Stromal cell of bone marrow (primary cell): ENCODE results near the gene CSNK2A1.
A peak's percentile ranks its signal among the peaks of the same experiment; 100 is the strongest.
"Not testable (repeated sequence)": the region's sequence is repeated elsewhere in the genome, so short reads cannot be mapped to it uniquely, and the experiment has no call there.

Experiments
- DNase-seq: peaks from one replicate; pipeline ENCODE4 v3.0.0-alpha.2; 2012; ENCODE audit warnings: low read depth

The CSNK2A1 gene

GRCh38 chr20:533526-533925, 10.1 kb downstream of the CSNK2A1 start:
- no peak for DNase-seq

DNA sequence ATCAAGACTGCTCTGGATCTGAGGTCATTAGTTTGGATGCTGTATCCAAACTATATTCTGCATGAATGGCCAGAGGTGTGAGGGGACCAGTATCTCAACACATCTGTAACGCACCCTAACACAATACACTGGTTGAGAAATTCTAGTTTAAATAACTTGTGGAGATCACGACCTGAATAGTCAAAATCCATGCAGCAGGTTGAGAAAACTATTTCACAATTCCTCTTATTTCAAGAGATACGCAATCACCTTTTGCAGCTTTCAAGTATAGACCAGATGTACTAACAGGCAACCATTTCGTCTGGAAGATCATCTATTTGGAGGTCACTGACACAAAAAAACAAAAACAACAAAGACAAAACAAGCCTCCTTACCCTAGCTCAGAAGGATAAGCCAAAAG, 11.1 kb downstream of the CSNK2A1 start:
- no peak for DNase-seq

DNA sequence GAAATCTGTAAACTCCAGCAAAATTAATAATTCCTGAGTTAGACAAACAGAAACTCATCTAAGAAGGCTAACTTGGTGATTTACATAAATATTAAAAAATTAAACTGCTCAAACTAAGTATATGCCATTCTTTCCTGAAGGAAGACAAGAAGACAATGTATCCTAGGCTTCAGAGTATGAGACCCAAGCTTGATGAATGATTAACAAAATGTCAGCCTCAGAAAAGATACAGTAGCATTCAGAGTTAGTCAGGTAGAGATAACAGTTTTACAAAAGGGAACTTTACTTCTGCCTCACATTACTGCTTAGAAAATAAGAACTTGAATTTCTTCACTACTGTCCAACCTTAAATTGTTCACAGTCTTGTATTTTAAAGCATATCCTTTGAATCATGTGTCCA, 12.0 kb downstream of the CSNK2A1 start:
- DNase-seq: no peak

- no peak for DNase-seq
Observed at GRCh38 chr20:530321-530720, 13.3 kb downstream of the CSNK2A1 start.

DNA sequence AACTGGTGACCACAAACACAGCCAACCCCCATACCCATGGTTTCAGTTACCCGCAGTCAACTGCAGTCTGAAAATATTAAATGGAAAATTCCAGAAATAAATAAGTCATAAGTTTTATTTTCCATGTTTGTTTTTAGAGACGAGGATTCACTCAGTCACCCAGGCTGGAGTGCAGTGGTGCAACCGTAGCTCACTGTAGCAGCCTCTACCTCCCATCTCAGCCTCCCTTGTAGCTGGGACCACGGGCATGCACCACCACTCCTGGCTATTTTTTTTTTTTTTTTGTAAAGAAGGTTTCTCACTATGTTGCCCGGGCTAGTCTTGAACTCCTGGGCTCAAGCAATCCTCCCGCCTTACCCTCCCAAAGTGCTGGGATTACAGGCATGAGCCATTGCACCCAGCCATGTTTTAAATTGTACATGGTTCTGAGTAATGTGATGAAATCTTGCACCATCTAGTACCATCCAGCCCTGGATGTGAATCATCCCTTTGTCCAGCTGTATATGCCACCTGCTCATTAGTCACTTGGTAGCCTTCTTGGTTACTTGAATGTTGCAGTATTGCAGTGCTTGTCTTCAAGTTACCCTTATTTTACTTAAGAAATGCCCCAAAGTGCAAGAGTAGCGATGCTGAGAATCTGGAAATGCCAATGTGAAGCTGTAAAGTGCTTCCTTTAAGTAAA, 14.5 kb downstream of the CSNK2A1 start:
- peak; percentile 69 for DNase-seq

GRCh38 chr20:527571-527886, 16.1 kb downstream of the CSNK2A1 start:
- DNase-seq: no peak

GRCh38 chr20:521860-522259, 21.7 kb downstream of the CSNK2A1 start:
- DNase-seq: no peak

DNA sequence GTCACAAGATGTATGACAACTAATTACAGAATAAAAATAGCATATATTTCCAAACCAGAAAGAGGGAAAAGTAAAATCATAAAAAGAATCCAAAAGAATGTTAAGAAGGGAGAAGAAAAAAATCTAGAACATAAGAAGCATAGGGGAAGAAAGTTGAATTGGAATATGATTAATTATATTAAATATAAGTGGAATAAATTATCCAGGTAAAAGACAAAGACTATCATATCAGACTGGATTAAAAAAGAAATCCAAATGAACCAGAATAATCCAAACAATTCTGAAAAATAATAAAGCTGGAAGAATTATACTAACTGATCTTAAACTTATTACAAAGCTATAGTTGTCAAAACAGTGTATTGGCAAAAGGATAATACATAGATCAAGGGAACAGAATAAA, 23.6 kb downstream of the CSNK2A1 start:
- no peak for DNase-seq

DNA sequence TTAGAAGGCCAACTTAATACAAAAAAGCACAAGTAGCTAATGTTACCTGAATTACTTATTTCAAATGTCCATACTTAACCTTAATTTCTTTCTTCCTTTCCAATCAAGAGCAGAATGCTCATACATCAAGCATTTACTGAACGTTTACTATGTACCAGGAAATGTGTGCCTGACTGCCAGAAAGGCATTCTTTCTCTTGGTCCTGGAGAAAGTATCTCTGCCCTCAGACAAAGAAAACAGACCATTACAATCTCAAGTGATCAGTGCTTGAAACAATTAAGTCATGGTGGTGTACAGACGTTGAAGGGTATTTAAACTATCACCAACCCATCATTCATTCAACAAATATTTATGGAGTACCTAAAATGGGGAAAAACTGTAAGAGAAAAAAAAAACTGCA, 26.4 kb downstream of the CSNK2A1 start:
- DNase-seq: no peak

DNA sequence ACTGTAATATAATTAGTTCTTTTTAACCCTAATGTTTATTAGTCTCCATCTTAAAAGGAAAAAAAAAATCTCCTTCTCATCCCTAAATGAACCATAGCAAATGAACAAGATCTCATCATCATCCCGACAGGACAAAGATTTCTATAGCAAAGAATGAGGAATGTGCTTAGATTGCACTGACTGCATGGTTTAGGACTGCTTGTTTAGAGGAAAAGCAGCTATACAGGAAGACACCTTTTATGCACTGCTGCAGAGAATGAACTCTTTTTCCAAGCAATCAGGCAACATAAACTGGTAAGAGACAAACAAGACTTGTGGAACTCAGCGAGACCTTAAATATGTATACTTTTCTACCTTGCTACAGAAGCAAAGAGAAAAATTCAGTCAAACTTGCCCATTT, 26.8 kb downstream of the CSNK2A1 start:
- no peak for DNase-seq

DNA sequence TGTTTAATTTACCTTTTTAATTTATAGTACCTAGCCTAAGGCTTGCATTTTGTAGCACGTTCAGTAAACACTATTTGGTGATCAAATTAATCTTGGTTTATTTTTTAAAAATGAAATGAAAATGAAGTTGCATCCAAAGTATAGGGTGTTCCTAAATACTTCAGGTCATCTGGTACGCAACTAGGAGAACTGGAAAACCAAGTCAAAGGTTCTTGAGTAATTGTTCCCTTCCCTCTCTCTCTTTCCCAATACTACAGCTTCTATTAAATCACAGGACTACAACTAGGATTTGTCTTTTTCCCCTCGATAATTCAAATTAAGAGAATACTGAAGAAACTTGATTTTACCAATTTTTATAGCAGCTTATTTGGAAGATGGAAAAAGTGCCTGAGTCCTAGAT, 27.9 kb downstream of the CSNK2A1 start:
- DNase-seq: no peak

DNA sequence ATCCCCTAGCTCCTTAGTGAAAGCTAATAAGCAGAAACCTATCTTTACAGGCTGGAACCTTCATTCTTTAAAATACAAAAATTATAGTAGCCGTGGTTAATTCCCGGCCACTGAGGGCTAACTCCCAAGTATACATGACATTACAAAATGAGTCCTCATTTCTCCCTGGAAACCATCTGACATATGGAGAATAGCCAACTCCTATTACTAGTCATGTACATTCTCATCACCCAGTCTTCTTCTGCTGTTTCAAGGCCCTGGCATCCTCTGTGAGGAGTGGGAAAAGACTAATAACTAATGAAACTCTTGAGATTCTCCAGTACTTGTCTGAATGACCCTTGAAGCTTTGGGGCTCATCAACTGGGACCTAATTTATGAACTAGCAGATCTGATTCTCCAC, 30.2 kb downstream of the CSNK2A1 start:
- peak; percentile 17 for DNase-seq

GRCh38 chr20:510328-511057, 33.1 kb downstream of the CSNK2A1 start:
- DNase-seq: not testable (repeated sequence)

- DNase-seq: not testable (repeated sequence)
Observed at GRCh38 chr20:508364-508787, 35.2 kb downstream of the CSNK2A1 start.

GRCh38 chr20:507761-508332, 35.7 kb downstream of the CSNK2A1 start:
- DNase-seq: no peak

DNA sequence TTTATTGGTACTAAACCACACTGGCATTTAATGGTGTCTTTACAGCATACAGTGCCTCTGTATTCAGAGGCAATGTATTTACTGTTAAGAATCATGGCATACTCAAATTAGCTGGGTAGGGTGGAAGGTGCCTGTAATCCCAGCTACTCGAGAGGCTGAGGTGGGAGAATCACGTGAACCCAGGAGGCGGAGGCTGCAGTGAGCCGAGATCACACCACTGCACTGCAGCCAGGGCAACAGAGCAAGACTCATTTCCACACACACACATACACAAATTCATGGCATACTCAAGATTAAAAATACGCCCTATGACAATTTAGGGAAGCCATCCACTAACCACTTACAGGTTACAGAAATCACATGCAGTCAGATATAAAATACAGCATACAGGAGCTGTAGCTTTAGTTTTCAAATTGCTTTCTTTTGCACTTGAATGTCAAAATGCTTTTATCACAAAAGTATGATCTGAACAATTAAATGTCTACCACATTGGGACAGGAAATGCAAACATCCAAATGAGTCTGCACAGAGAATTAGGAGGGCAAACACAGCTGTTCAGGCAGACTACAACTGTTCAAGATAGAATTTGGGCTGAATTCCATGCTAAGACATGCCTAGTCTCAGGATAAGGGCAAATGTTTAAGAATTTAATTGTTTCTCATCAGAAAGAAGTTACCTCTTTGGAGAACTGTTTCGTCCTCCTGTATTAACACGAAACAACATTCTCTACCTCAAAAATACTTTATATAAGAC, 36.4 kb downstream of the CSNK2A1 start:
- no peak for DNase-seq

GRCh38 chr20:504632-505075, 38.9 kb downstream of the CSNK2A1 start:
- DNase-seq: no peak

DNA sequence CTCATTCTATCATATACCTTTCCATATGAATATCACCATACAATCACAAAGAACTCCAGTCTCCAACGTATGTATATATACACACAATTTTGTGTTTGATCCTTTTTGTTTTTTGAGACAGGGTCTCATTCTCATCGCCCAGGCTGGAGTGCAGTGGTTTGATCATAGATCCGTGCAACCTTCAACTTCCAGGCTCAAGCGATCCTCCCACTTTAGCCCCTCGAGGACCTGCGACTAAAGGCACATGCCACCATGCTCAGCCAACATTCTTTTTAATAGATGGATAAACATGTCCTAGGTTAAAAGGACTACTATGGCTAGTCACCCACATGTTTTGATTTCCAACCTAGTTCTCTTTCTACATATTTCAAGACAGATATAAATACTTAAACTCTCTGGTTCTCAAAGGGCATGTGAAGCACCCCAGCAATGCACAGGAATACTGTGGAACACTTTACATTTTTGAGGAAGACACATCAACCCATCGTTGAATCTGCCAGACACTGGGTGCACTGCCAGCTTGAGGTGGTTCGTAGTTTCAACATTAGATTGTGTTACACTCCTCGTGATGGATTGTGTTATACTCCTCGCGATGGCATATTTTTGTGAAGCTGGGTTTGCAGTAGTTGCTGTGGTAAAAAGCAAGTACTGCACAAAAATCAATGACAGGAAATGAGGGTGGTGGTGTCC, 40.4 kb downstream of the CSNK2A1 start:
- no peak for DNase-seq

DNA sequence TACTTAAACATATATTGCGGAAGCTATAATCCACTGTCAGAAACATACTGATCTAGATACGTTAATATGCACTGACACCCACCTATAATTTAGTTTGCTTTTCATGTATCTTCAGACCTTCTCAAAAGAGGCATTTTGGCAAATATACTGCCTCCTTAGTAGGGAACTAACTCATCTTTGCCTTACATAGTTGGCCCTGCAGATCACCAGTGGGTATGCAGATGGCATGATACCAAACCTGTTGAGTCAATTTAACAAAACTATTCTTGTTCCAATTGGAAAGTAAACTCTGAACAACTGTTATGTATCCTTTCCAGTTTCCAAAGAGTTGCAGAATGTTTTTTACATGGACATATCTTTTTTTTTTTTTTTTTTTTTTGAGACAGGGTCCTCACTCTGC, 45.6 kb downstream of the CSNK2A1 start:
- no peak for DNase-seq

- DNase-seq: peak; percentile 62
Observed at GRCh38 chr20:496126-496696, 47.4 kb downstream of the CSNK2A1 start.

- DNase-seq: no peak
Observed at GRCh38 chr20:492159-492558, 51.4 kb downstream of the CSNK2A1 start.

DNA sequence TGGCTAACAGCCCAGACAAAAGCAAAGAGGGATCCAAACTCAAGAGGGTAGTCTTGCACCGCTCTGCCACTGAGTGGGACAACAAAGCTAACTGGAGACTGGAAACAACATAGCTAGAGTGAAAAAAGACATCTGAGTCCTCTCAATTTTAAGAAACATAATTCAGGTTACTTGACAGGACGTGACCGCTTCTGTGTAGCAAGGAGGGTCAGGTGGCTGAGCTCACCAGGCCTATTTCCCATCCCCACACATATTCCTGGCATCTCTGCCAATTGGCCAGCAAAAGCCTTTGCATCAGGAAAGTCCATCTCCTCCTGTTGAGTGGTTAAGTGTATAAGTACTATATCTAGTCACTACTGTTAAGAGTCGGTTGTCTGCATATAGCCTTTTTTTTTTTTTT, 55.9 kb downstream of the CSNK2A1 start:
- no peak for DNase-seq
